ENCODE measurements around the gene EFNA4. TPM values are rescaled to one million over a fixed set of nuclear protein-coding genes. Genes with fewer than 3 reads are reported as not detected.

Gene EFNA4
- total RNA-seq, 1 experiment from 2014 or later, result 9.8 TPM

- Histone ChIP-seq H3K9me2 (ENCODE audit: insufficient read depth) (no peaks in the 10 kb centered on the region), H3K4me3 (replicated peaks in 1 of 2; ENCODE audit: low read depth in 1 of 2, low read length in 2 of 2) (no peak overlapping the region), H4K20me1 (ENCODE audit: insufficient read depth) (no peaks in the 10 kb centered on the region), H3K4me2 (ENCODE audit: low read length) (peak overlapping the region; percentile 100; the same call in 1 of the 2 replicates), H3K79me2 (ENCODE audit: insufficient read depth, low read length) (peaks cover 39% of the 10 kb centered on the region), H3K9ac (ENCODE audit: low read length) (no peak overlapping the region), H3K27me3 (ENCODE audit: insufficient read depth, low read length) (no peaks in the 10 kb centered on the region), H3K4me1 (ENCODE audit: control insufficient read depth in 1 of 2, insufficient read depth in 2 of 2, low read length in 2 of 2) (peaks cover 13 to 36% of the 10 kb centered on the region in 2 experiments), H3K36me3 (ENCODE audit: control insufficient read depth in 1 of 2, insufficient read depth in 2 of 2, low read length in 2 of 2) (peaks cover 25 to 35% of the 10 kb centered on the region in 2 experiments), H2AFZ (ENCODE audit: low read depth, low read length, poor library complexity, severe bottlenecking) (no peak overlapping the region), H3K9me3 (ENCODE audit: control insufficient read depth in 1 of 2, insufficient read depth in 1 of 2, low read depth in 1 of 2, low read length in 2 of 2) (no peaks in the 10 kb centered on the region), H3K27ac (ENCODE audit: low read depth, low read length) (no peak overlapping the region)
- intact Hi-C loops (cut with micrococcal nuclease), result loop anchor here (5.0 kb wide), 1 partner anchor 51 kb away; the partner anchor contains the start of gene ZBTB7B
- ChIA-PET POLR2A (interaction anchor here (0.6 kb wide), 1 partner anchor 473 kb away, joined by 3 read pairs; no protein-coding TSS in a partner anchor), CTCF (interaction anchor here (1.5 to 2.0 kb wide), 3 partner anchors 25 to 38 kb away, joined by 3 to 7 read pairs (median 6); partner anchors contain the start of gene EFNA3), RAD21 (ENCODE audit: low non-redundant PET in 1 of 2, low total read pairs in 2 of 2, uncharacterized antibody in 2 of 2, unreplicated experiment in 2 of 2) (no interaction called here)
- no peak for DNase-seq (ENCODE audit: low read depth, low spot score)
- BruUV-seq (replicated peaks), result no TSS peak
- no peak for TF ChIP-seq SIN3A (IDR thresholded peaks at IDR 0.05; ENCODE audit: low read depth)
- TF ChIP-seq TCF7L2 (IDR thresholded peaks at IDR 0.05; ENCODE audit: borderline replicate concordance, extremely low read depth, insufficient read depth, insufficient read length), result no peak
- no peak for TF ChIP-seq CTCF (IDR thresholded peaks at IDR 0.05 in 2 of 3, conservative IDR thresholded peaks at IDR 0.05 in 1 of 3; ENCODE audit: borderline replicate concordance in 1 of 3, insufficient read depth in 1 of 3, low read depth in 2 of 3, low read length in 2 of 3)
- no peak for TF ChIP-seq ELF1 (IDR thresholded peaks at IDR 0.05; ENCODE audit: borderline replicate concordance, low read depth)
- no peak for TF ChIP-seq POLR2AphosphoS5 (IDR thresholded peaks at IDR 0.05; ENCODE audit: low read depth, low read length)
- TF ChIP-seq POLR2A (IDR thresholded peaks at IDR 0.05; ENCODE audit: borderline replicate concordance, extremely low read depth, insufficient read depth, insufficient read length), result no peak
- TF ChIP-seq REST (IDR thresholded peaks at IDR 0.05; ENCODE audit: low read depth), result no peak
- TF ChIP-seq FOSL1 (IDR thresholded peaks at IDR 0.05; ENCODE audit: low read depth), result no peak
- TF ChIP-seq ZBTB33 (IDR thresholded peaks at IDR 0.05; ENCODE audit: extremely low read depth, insufficient replicate concordance, low read length), result no peak
- TF ChIP-seq CEBPB (IDR thresholded peaks at IDR 0.05; ENCODE audit: low read depth), result no peak
- TF ChIP-seq EGR1 (IDR thresholded peaks at IDR 0.05; ENCODE audit: low read depth), result no peak
- no peak for TF ChIP-seq YY1 (IDR thresholded peaks at IDR 0.05; ENCODE audit: extremely low read depth, insufficient replicate concordance, low read depth, low read length)
- TF ChIP-seq ZFX (IDR thresholded peaks at IDR 0.05), result no peak
- ATAC-seq, result no peak
Observed at GRCh38 chr1:155053531-155054105, 9.9 kb upstream of the EFNA4 start.
